Measurements from ENCODE around the gene INSL3. TPM values are rescaled to one million over a fixed set of nuclear protein-coding genes. Genes with fewer than 3 reads are reported as not detected.

Gene INSL3
- polyA plus RNA-seq, 1 donor from 2014 or later, result not detected

DNA sequence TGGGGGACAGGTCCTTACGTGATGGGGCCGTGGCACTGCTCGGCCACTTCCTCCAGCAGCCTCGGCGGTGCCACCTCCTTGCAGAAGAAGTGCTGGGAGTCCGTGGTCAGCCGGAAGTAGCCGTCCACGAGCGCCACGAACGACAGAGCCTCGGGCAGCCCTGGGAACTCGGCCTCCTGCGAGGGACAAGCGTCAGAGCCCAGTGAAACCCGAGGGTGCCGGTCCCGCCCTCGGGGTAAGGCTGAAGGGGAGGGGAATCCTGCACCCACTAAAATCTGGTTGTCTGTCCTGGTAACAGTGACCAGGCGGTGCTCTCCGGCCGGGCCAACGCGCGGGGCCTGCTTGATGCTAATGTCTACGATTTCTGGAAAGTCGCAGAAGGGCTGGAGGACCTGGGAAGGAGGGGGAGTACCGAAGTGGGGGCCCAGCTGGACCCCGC is 20.1 kb upstream of the INSL3 start:
- no peak overlapping the region for H3K4me2 ChIP-seq (ENCODE audit: low read length)
- H3K9me3 ChIP-seq (ENCODE audit: low read length), result no peaks in the 10 kb centered on the region
- H3K36me3 ChIP-seq (ENCODE audit: insufficient read depth, low read length), result no peaks in the 10 kb centered on the region
- no peaks in the 10 kb centered on the region for H3F3A ChIP-seq (ENCODE audit: insufficient read depth, low read length, poor library complexity, severe bottlenecking)
- H2AFZ ChIP-seq (ENCODE audit: low read depth, low read length), result no peak overlapping the region
- no peaks in the 10 kb centered on the region for H4K20me1 ChIP-seq (ENCODE audit: insufficient read depth)
- no peak overlapping the region for H3K27ac ChIP-seq (ENCODE audit: low read length)
- H3K4me3 ChIP-seq (ENCODE audit: low read length), result peak overlapping the region; percentile 51
- no peaks in the 10 kb centered on the region for H3K9me2 ChIP-seq (ENCODE audit: insufficient read depth, low read length)
- H3K9ac ChIP-seq (ENCODE audit: low read length), result peak overlapping the region; percentile 16
- TF ChIP-seq, protein P1, sequence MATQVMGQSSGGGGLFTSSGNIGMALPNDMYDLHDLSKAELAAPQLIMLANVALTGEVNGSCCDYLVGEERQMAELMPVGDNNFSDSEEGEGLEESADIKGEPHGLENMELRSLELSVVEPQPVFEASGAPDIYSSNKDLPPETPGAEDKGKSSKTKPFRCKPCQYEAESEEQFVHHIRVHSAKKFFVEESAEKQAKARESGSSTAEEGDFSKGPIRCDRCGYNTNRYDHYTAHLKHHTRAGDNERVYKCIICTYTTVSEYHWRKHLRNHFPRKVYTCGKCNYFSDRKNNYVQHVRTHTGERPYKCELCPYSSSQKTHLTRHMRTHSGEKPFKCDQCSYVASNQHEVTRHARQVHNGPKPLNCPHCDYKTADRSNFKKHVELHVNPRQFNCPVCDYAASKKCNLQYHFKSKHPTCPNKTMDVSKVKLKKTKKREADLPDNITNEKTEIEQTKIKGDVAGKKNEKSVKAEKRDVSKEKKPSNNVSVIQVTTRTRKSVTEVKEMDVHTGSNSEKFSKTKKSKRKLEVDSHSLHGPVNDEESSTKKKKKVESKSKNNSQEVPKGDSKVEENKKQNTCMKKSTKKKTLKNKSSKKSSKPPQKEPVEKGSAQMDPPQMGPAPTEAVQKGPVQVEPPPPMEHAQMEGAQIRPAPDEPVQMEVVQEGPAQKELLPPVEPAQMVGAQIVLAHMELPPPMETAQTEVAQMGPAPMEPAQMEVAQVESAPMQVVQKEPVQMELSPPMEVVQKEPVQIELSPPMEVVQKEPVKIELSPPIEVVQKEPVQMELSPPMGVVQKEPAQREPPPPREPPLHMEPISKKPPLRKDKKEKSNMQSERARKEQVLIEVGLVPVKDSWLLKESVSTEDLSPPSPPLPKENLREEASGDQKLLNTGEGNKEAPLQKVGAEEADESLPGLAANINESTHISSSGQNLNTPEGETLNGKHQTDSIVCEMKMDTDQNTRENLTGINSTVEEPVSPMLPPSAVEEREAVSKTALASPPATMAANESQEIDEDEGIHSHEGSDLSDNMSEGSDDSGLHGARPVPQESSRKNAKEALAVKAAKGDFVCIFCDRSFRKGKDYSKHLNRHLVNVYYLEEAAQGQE (IDR thresholded peaks at IDR 0.05; ENCODE audit: borderline replicate concordance), result no peak
- TF ChIP-seq POLR2AphosphoS5 (IDR thresholded peaks at IDR 0.05) (no peak), MXI1 (conservative IDR thresholded peaks at IDR 0.05; ENCODE audit: poor library complexity, severe bottlenecking) (no peak), RAD21 (conservative IDR thresholded peaks at IDR 0.05) (no peak), EP300 (conservative IDR thresholded peaks at IDR 0.05; ENCODE audit: poor library complexity, severe bottlenecking) (no peak), SMC3 (conservative IDR thresholded peaks at IDR 0.05; ENCODE audit: poor library complexity) (no peak), TAF1 (IDR thresholded peaks at IDR 0.05; ENCODE audit: low read depth) (no peak), EZH2 (IDR thresholded peaks at IDR 0.05; ENCODE audit: borderline replicate concordance, insufficient read depth, low read length, poor library complexity, severe bottlenecking) (no peak)
- TF ChIP-seq, protein P2, sequence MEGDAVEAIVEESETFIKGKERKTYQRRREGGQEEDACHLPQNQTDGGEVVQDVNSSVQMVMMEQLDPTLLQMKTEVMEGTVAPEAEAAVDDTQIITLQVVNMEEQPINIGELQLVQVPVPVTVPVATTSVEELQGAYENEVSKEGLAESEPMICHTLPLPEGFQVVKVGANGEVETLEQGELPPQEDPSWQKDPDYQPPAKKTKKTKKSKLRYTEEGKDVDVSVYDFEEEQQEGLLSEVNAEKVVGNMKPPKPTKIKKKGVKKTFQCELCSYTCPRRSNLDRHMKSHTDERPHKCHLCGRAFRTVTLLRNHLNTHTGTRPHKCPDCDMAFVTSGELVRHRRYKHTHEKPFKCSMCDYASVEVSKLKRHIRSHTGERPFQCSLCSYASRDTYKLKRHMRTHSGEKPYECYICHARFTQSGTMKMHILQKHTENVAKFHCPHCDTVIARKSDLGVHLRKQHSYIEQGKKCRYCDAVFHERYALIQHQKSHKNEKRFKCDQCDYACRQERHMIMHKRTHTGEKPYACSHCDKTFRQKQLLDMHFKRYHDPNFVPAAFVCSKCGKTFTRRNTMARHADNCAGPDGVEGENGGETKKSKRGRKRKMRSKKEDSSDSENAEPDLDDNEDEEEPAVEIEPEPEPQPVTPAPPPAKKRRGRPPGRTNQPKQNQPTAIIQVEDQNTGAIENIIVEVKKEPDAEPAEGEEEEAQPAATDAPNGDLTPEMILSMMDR (IDR thresholded peaks at IDR 0.05; ENCODE audit: poor library complexity, severe bottlenecking), result no peak
- peaks cover 14% of the 10 kb centered on the region for H3K27me3 ChIP-seq (ENCODE audit: insufficient read depth, low read depth, low read length)
- no peaks in the 10 kb centered on the region for H3K79me2 ChIP-seq (replicated peaks; ENCODE audit: insufficient read depth, low read length)

DNA sequence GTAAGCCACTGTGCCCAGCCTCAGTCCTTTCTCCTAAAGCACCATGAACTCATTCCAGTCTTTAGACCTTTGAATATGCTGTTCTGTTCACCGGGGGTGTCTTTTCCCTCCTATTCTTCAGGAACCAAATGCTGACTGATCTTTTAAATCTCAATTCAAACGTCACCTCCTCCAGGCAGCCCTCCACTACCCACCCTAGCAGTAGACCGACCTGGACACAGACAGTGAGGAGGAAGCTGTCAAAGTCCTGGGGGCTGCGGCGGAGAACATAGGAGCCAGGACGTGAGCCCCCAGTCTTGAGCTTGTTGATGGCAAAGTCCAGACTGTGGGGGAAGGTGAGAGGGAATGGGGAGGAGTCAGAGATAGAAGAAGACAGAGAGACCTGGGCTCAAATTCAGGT is 18.7 kb upstream of the INSL3 start:
- no peak for TF ChIP-seq SMC3 (conservative IDR thresholded peaks at IDR 0.05; ENCODE audit: poor library complexity)
- TF ChIP-seq TAF1 (IDR thresholded peaks at IDR 0.05; ENCODE audit: low read depth), result no peak
- no peak for TF ChIP-seq RAD21 (conservative IDR thresholded peaks at IDR 0.05)
- no peak for TF ChIP-seq MXI1 (conservative IDR thresholded peaks at IDR 0.05; ENCODE audit: poor library complexity, severe bottlenecking)
- TF ChIP-seq POLR2AphosphoS5 (IDR thresholded peaks at IDR 0.05), result no peak
- no peak for TF ChIP-seq EZH2 (IDR thresholded peaks at IDR 0.05; ENCODE audit: borderline replicate concordance, insufficient read depth, low read length, poor library complexity, severe bottlenecking)
- TF ChIP-seq, protein P1 (IDR thresholded peaks at IDR 0.05; ENCODE audit: borderline replicate concordance), result no peak
- TF ChIP-seq EP300 (conservative IDR thresholded peaks at IDR 0.05; ENCODE audit: poor library complexity, severe bottlenecking), result no peak
- TF ChIP-seq, protein P2 (IDR thresholded peaks at IDR 0.05; ENCODE audit: poor library complexity, severe bottlenecking), result no peak
- H3K9me2 ChIP-seq (ENCODE audit: insufficient read depth, low read length), result no peaks in the 10 kb centered on the region
- no peaks in the 10 kb centered on the region for H4K20me1 ChIP-seq (ENCODE audit: insufficient read depth)
- no peaks in the 10 kb centered on the region for H3F3A ChIP-seq (ENCODE audit: insufficient read depth, low read length, poor library complexity, severe bottlenecking)
- no peak overlapping the region for H3K4me2 ChIP-seq (ENCODE audit: low read length)
- no peaks in the 10 kb centered on the region for H3K79me2 ChIP-seq (replicated peaks; ENCODE audit: insufficient read depth, low read length)
- no peak overlapping the region for H3K9ac ChIP-seq (ENCODE audit: low read length)
- peaks cover 14% of the 10 kb centered on the region for H3K27me3 ChIP-seq (ENCODE audit: insufficient read depth, low read depth, low read length)
- no peaks in the 10 kb centered on the region for H3K36me3 ChIP-seq (ENCODE audit: insufficient read depth, low read length)
- no peak overlapping the region for H3K4me3 ChIP-seq (ENCODE audit: low read length)
- H3K27ac ChIP-seq (ENCODE audit: low read length), result no peak overlapping the region
- no peak overlapping the region for H2AFZ ChIP-seq (ENCODE audit: low read depth, low read length)
- no peaks in the 10 kb centered on the region for H3K9me3 ChIP-seq (ENCODE audit: low read length)
